ENCODE measurements around the gene SH3BP4. TPM values are rescaled to one million over a fixed set of nuclear protein-coding genes. Genes with fewer than 3 reads are reported as not detected.

Gene SH3BP4
- polyA plus RNA-seq, 1 donor (not counting 4 experiments of a cell fraction or from before 2014, with no cell fraction given), result 50.4 TPM

DNA sequence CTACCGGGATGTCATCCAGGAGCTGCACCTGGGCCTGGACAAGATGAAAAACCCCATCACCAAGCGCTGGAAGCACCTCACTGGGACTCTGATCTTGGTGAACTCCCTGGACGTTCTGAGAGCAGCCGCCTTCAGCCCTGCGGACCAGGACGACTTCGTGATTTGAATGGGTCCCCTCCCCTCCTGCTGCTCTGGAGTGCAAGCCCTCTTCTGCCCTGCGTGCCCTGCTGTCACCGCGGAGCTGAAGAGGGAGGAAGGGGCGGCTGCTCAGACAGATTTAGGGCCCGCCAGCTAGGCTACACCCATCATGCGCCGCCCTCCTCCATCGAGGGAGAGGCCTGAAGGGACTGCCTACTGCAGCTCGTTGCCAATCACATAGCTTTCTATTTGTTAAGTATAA lies 101.8 kb downstream of the SH3BP4 start:
- H3K4me1 ChIP-seq (ENCODE audit: control insufficient read depth, extremely low read depth, insufficient read depth, low read length), result peaks cover 9% of the 10 kb centered on the region
- H3K4me2 ChIP-seq (ENCODE audit: control insufficient read depth, extremely low read depth, insufficient read depth, low read depth, low read length), result no peak overlapping the region
- no peaks in the 10 kb centered on the region for H3K27me3 ChIP-seq (ENCODE audit: control insufficient read depth, extremely low read depth, insufficient read depth, low read length)
- dilution Hi-C loops (cut with MboI; ENCODE audit: extremely low pct_ligation_motif_present, low sequenced_read_pairs), result no loop called here
- peaks cover 17% of the 10 kb centered on the region for H3K79me2 ChIP-seq (ENCODE audit: control insufficient read depth, insufficient read depth, low read length)
- no peak for FAIRE-seq
- peaks cover 2% of the 10 kb centered on the region for H3K9me1 ChIP-seq (ENCODE audit: control insufficient read depth, extremely low read depth, insufficient read depth, low read length)
- H3K36me3 ChIP-seq (ENCODE audit: control insufficient read depth in 2 of 2, extremely low read depth in 1 of 2, insufficient read depth in 2 of 2, low read length in 2 of 2), result peaks cover 16 to 28% of the 10 kb centered on the region in 2 experiments
- no peak overlapping the region for H3K4me3 ChIP-seq (ENCODE audit: control insufficient read depth in 2 of 3, extremely low read depth in 1 of 3, insufficient read depth in 2 of 3, low read depth in 1 of 3, low read length in 3 of 3)
- no peaks in the 10 kb centered on the region for H3K9me3 ChIP-seq (ENCODE audit: control insufficient read depth, low read depth, low read length)
- H3K9ac ChIP-seq (ENCODE audit: control insufficient read depth, extremely low read depth, insufficient read depth, low read length), result no peak overlapping the region
- no peak overlapping the region for H2AFZ ChIP-seq (ENCODE audit: control insufficient read depth, low read length)
- no peak overlapping the region for H3K27ac ChIP-seq (ENCODE audit: control insufficient read depth, insufficient read depth, low read length)
- no peak for TF ChIP-seq EZH2 (IDR thresholded peaks at IDR 0.05; ENCODE audit: low read length)
- TF ChIP-seq, protein P1, sequence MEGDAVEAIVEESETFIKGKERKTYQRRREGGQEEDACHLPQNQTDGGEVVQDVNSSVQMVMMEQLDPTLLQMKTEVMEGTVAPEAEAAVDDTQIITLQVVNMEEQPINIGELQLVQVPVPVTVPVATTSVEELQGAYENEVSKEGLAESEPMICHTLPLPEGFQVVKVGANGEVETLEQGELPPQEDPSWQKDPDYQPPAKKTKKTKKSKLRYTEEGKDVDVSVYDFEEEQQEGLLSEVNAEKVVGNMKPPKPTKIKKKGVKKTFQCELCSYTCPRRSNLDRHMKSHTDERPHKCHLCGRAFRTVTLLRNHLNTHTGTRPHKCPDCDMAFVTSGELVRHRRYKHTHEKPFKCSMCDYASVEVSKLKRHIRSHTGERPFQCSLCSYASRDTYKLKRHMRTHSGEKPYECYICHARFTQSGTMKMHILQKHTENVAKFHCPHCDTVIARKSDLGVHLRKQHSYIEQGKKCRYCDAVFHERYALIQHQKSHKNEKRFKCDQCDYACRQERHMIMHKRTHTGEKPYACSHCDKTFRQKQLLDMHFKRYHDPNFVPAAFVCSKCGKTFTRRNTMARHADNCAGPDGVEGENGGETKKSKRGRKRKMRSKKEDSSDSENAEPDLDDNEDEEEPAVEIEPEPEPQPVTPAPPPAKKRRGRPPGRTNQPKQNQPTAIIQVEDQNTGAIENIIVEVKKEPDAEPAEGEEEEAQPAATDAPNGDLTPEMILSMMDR (optimal IDR thresholded peaks at IDR 0.05 in 1 of 3, IDR thresholded peaks at IDR 0.05 in 1 of 3, conservative IDR thresholded peaks at IDR 0.05 in 1 of 3; ENCODE audit: extremely low read depth in 1 of 3, insufficient read depth in 2 of 3, low read length in 3 of 3), result no peak
- DNase-seq (ENCODE audit: low read depth, low spot score), result no peak
- peaks cover 6% of the 10 kb centered on the region for H4K20me1 ChIP-seq (ENCODE audit: control insufficient read depth, extremely low read depth, insufficient read depth, low read length)

DNA sequence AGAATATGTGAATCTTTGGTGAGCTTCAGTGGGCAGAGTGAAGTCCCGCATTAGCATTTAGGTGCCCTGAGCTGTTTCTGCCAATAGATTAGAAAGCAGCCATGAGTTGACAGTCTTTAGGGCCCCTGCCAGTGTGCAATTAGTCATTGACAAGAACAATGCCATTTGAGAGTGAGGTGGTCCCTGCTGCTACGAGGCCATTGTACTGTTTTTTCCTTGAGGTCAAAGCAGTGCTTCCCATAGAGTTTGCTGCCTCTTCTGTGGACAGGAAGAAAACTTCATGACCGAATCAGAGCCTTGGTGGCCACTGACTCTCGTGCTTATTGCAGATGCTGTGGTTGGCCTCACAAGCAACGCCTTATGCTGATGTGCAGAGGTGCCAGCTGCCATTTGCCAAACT lies 102.7 kb downstream of the SH3BP4 start:
- Histone ChIP-seq H3K36me3 (ENCODE audit: control insufficient read depth in 2 of 2, extremely low read depth in 1 of 2, insufficient read depth in 2 of 2, low read length in 2 of 2) (peaks cover 14 to 28% of the 10 kb centered on the region in 2 experiments), H3K9me3 (ENCODE audit: control insufficient read depth, low read depth, low read length) (no peaks in the 10 kb centered on the region), H3K4me3 (ENCODE audit: control insufficient read depth in 2 of 3, extremely low read depth in 1 of 3, insufficient read depth in 2 of 3, low read depth in 1 of 3, low read length in 3 of 3) (no peak overlapping the region), H2AFZ (ENCODE audit: control insufficient read depth, low read length) (no peak overlapping the region), H3K79me2 (ENCODE audit: control insufficient read depth, insufficient read depth, low read length) (peaks cover 10% of the 10 kb centered on the region), H3K9ac (ENCODE audit: control insufficient read depth, extremely low read depth, insufficient read depth, low read length) (no peak overlapping the region), H3K4me1 (ENCODE audit: control insufficient read depth, extremely low read depth, insufficient read depth, low read length) (peaks cover 9% of the 10 kb centered on the region), H4K20me1 (ENCODE audit: control insufficient read depth, extremely low read depth, insufficient read depth, low read length) (peaks cover 6% of the 10 kb centered on the region), H3K4me2 (ENCODE audit: control insufficient read depth, extremely low read depth, insufficient read depth, low read depth, low read length) (no peak overlapping the region), H3K9me1 (ENCODE audit: control insufficient read depth, extremely low read depth, insufficient read depth, low read length) (no peaks in the 10 kb centered on the region), H3K27me3 (ENCODE audit: control insufficient read depth, extremely low read depth, insufficient read depth, low read length) (no peaks in the 10 kb centered on the region), H3K27ac (ENCODE audit: control insufficient read depth, insufficient read depth, low read length) (no peak overlapping the region)
- no peak for DNase-seq (ENCODE audit: low read depth, low spot score)
- dilution Hi-C loops (cut with MboI; ENCODE audit: extremely low pct_ligation_motif_present, low sequenced_read_pairs), result no loop called here
- FAIRE-seq, result no peak
- TF ChIP-seq EZH2 (IDR thresholded peaks at IDR 0.05; ENCODE audit: low read length), result no peak
- TF ChIP-seq, protein P1 (optimal IDR thresholded peaks at IDR 0.05 in 1 of 3, IDR thresholded peaks at IDR 0.05 in 1 of 3, conservative IDR thresholded peaks at IDR 0.05 in 1 of 3; ENCODE audit: extremely low read depth in 1 of 3, insufficient read depth in 2 of 3, low read length in 3 of 3), result no peak
